SKM-1 (cell line): Measurements from ENCODE around the gene LAPTM4A.
"Not testable (repeated sequence)": the region's sequence is repeated elsewhere in the genome, so short reads cannot be mapped to it uniquely, and the experiment has no call there.

Experiments used
- DNase-seq: peaks from one replicate; lab custom pipeline; 2025; ENCODE audit not compliant: unreplicated experiment; lab: John Stamatoyannopoulos, UW

LAPTM4A gene

GRCh38 chr2:20052861-20053281 is 1.4 kb upstream of the LAPTM4A start:
- no peak for DNase-seq

DNA sequence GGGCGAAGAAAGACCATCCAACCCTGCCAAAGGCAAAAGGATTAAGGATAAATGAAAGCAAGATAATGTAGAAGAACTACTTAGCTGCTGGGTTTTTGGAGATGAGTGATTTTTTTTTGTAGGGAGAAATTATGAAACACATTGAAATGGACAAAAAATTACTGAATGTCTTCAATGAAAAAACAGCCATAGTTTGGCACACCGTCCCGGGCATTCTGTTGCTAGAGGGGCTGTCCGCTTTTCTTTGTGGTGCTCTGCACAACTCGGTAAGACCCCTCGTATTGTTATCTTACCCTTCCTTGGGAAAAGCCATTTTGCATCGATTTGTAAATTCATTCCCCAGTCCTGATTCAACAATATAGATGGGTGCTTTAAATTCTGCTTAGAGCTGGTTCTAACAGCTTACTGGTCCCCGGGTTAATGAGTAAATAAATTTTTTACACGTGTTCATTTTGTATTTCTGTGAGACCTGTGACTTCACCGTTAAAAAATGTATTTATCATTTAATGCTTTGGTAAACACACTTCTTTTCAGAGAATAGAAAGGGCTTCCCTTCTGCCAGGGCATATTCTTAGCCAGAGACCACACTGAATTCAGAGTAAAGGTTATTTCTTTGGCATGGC is 912 bp upstream of the LAPTM4A start:
- no peak for DNase-seq

DNA sequence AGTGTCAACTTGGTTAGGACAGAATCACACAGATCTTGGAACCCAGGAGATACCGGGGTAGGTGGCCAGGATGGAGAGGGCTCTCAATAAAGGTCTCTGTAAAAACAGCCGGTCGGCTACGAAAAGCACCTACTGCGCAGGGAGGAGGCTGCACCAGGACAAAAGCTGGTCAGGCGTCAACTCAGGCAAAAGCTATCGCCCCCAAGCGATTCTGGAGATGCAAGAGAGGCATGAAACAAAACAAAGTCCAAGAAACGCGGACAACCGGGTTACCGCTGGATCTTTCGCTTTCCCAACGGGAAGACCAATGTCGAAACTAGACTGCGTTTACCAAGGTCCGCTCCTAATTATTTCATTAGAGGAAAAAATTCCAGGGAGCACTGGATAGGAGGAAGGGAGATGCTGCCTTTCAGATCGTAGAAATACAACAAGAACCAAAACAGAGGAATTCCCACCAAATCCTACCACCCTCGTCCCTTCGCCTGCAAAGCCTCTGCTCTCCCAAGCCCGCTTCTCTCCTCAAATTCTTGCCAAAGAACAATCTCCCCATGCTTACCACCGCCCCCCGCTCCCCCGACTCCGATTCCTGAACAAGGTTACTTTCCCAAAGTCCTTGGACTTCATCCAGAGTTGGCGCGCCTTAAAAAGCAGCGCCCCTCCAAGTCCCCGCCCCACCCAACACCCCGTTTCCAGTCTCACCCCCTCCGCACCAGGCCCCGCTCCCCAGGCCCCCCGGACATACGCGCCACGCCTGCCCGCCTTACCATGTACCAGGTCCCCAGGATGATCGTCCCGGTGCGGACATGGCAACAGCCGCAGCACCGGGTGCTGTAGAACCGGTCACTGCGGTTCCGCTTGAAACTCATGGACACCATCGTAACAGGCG is 539 bp downstream of the LAPTM4A start:
- DNase-seq: peak; percentile 34

GRCh38 chr2:20050104-20050645 is 1.3 kb downstream of the LAPTM4A start:
- peak; percentile 60 for DNase-seq

DNA sequence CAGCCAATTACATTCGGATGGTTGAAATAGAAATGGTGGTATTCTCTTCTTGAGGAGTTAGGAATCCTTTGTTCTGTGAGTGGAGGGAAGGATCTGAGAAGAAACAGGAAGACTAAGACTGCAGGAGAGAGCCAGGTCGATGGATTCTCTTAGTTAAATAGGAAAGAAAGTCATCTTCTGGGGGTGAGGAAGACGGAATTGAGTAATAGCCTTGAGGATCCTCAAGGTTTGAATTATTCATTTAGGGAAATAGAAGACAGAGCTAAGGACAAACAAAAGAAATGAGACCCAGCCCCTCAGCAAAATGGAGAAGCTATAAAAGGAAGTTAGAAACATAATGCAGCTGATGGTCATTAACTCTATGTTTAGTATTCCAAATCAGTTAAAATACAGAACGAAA is 1.8 kb downstream of the LAPTM4A start:
- peak; percentile 61 for DNase-seq

DNA sequence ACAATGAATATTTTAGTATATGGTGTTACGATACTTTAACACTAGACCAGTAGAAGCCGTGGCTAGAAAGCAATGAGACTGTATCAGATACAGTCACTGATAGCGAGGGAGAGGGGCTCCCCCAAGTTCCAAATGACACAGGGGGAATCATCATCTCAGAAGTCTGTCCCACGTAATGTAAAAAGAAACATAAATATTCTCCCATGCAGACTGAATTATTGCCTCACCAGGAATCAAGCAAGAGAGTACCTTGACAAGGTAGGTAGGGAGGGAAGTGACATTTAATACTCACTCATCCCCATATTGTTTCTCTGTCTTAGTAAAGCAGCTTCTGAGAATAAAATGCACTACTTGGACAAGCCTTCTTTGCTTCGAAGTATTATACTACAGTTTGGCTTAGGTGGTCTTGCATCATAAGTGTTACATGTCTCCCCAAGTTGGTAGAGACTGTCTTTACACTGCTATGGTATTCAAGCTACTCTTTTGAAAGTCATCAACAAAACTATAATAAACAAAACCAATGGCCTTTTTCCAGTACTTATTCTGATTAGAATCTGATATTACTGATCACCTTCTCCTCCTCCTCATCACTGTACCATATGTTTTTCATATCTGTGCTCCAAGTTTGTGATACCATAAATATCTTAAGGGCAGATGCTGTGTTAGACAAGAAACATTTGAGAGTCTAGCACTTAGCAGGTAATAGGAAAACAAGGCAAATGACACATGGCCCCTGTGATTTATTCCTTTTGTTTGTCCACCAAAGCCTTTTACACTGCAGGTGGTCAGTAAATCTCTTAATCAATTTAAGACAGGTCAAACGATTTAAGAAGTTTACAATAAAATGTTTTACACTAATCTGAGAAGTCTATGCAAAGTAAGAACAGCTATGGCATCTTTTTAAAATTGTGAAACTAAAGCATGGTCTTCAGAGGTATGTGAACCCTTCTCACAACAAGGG is 2.7 kb downstream of the LAPTM4A start:
- no peak for DNase-seq

DNA sequence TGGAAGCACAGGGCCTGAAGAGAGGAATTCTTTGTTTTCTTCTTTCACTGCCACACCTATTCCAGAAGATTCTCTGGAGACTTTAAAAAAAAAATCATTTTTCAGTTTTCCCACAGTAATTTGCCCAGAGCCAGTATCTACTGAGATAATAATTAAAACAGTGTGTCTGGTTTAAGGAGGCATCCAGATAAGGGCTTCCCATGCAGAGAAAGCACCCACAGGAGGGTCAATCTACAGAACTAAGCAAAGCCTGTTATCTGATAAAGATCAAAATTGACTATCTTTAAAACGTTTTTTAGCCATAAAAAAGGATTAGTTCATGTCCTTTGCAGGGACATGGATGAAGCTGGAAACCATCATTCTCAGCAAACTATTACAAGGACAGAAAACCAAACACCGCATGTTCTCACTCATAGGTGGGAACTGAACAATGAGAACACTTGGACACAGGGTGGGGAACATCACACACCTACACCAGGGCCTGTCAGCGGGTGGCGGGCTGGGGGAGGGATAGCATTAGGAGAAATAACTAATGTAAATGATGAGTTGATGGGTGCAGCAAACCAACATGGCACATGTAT is 5.6 kb downstream of the LAPTM4A start:
- DNase-seq: not testable (repeated sequence)

DNA sequence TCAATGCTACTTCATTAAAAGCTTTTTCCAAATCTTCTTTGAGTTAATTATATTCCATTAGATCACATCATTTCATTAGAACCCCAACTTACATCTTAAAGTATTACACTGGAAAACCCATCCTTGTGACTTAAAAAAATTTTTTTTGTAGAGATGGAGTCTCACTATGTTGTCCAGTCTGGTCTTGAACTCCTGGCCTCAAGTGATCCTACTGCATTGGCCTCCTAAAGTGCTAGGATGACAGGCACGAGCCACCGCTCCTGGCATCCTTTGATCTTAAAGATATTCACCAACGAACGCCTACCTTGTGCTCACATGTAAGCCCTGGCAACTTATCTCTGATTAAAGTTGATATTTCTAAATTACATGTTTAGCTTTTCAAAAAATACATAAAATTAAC is 6.7 kb downstream of the LAPTM4A start:
- DNase-seq: no peak

DNA sequence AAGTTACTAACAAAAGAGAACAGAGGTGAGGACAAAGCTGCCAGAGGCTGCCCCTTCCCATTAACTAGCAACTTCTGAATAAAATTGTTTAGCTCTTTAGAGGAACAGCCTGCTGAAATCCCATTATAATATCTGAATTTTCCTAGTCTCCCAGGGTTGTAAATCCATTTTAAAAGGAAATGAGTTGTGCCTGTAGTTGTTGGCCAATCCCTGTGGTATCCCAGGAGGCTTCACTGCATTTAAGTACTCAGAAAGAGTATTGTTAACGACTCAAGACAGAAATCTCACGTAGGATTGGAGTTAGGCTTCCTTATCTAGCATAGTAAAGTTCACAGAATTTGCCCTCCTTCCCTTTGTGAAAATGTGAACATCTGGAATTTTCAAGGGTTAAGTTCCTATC is 8.9 kb downstream of the LAPTM4A start:
- no peak for DNase-seq

- DNase-seq: no peak
Measured at GRCh38 chr2:20040489-20041172, 10.8 kb downstream of the LAPTM4A start.

- no peak for DNase-seq
Measured at GRCh38 chr2:20037660-20038059, 13.8 kb downstream of the LAPTM4A start.

DNA sequence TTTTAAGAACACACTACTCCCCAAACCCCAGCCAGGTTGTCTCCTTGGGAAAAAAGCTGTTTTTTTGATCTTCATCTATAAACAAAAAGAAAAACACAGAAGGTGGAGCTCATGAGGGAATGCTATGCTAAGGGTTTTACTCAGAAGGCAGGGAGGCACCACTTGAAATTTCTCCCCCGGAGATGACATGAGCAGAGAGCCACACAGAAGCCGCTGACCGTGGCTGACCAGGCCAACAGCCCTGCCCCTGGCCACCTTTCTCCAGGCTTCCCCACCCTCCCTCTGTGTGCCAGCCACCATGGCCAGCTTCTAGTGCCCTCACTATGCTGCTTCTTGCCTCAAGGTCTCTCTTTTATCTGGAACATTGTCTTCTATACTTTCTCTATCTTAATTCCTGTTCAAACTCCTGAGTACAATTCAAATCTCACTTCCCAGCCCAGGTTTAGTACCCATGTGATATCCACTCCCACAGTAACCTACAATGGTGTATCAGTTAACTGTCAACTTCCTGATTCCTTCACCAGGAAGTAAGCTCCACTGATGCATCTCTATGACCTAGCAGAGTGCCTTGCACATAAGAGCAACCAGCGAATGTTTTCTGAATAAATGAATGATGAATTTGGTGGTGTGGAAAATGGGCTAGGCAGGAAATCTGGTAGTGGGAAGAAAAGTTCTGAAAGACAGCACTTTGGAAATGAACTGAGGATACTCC is 15.3 kb downstream of the LAPTM4A start:
- DNase-seq: no peak

GRCh38 chr2:20034821-20035220 is 16.6 kb downstream of the LAPTM4A start:
- DNase-seq: no peak

DNA sequence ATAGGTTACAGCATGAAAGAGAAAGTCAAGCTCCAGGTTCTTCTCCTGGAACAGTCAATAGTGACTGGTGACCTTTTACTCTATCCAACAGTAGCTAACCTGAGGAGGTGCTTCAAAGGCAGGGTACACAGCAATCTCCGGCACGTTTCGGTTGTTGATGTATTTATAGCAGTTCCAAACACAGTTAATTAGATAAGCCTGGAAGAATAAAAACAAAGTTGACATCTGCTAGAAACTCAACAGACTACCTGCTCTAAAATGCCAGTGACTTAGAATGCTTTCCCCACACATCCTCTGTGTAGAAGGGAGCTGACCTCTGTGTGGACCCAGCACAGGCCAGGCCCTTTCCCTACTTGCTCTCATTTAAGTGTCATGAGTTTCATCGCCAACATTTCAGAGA is 17.2 kb downstream of the LAPTM4A start:
- no peak for DNase-seq

- no peak for DNase-seq
Measured at GRCh38 chr2:20033322-20033721, 18.1 kb downstream of the LAPTM4A start.

GRCh38 chr2:20030224-20030623 is 21.2 kb downstream of the LAPTM4A start:
- DNase-seq: no peak

DNA sequence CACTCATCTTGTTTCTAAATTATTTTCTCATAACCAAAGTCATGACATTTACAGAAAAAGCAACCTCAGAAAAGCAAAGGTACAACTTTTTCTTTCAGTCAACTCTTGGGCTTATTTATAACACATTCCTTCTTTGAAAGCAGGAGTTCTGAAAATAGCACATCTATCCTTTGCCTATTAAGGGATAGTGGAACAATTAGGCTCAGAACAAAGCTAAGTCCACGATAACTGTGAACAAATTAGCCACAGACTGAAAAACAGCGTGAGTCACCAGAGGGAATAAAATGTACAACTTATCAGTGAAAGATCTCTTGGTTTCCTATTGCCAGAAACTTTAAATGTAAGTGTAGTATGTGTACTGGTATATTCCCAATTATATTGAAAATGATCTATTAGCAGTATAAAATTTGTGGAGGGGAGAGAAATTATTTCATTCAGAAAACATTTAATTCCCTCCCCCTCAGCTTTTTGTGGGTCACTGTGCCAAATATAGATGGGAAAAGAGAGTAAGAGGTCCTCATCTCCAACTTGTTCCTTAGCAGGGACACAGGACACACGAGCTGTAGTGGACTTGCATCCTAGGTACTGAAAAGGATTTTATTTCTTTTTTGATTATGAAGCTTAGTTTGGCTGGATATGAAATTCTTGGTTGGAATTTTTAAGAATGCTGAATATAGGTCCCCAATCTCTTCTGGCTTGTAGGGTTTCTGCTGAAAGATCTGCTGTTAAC is 23.6 kb downstream of the LAPTM4A start:
- DNase-seq: no peak

- DNase-seq: no peak
Measured at GRCh38 chr2:20027260-20027677, 24.2 kb downstream of the LAPTM4A start.
